Gastrocnemius medialis (tissue), 4 donors: ENCODE measurements around the gene ERRFI1.

Source experiments
- POLR2A ChIP-seq, 2 donors: fragments of 450-650 bp; IDR thresholded peaks; one replicate each; pipeline ENCODE4 v1.6.1; 2017; ENCODE audit warnings: antibody characterized with exemption in 2 of 2, mild to moderate bottlenecking in 2 of 2, moderate library complexity in 2 of 2
- TF ChIP-seq, protein P1 (sequence below), 5 experiments: fragments of 450-650 bp in 3 of 5; fragments of 200-600 bp in 2 of 5; sonication (generic) in 2 of 5; IDR thresholded peaks in 4 of 5; conservative IDR thresholded peaks in 1 of 5; 1 replicate in 4 of 5; 2 replicates in 1 of 5; pipeline ENCODE4 v1.5.1; 2016 to 2019; ENCODE audit warnings: antibody characterized with exemption in 5 of 5, mild to moderate bottlenecking in 3 of 5, moderate library complexity in 3 of 5

DNA sequence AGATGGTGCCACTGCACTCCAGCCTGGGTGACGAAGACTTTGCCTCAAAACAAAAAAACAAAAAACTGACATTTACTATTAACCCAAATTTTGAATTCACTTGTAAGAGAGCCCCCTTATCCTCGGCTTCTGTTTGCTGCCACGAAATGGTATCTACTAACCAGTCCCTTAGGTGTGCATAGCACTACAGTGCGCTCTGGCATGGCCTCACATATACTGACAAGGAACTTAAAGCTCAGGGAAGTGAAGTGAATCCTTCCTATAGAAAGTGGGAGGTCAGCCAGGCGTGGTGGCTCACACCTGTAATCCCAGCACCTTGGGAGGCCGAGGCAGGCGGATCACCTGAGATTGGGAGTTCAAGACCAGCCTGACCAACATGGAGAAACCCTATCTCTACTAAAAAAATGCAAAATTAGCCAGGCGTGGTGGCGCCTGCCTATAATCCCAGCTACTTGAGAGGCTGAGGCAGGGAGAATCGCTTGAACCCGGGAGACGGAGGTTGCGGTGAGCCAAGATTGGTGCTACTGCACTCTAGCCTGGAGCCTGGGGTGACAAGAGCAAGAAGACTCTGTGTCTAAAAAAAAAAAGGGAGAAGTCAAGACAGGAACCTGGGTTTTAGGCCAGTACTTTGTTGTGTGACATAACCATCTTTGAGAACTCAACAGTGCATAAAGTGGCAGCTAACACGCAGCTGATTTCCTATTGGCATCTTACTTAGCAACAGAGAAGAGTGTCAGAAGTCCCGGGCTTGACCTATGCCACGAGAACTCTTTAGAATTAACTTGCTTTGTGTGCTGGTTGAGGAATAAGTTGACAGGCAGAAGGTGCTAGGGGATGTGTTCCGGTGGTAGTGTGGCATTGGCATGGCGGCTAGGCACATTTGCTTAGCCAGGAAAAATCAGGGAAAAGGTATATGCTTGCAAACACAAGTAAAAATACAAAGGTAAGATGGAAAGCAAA lies 16.8 kb downstream of the ERRFI1 start:
- no peak for TF ChIP-seq POLR2A (IDR thresholded peaks at IDR 0.05)
- TF ChIP-seq, protein P1, sequence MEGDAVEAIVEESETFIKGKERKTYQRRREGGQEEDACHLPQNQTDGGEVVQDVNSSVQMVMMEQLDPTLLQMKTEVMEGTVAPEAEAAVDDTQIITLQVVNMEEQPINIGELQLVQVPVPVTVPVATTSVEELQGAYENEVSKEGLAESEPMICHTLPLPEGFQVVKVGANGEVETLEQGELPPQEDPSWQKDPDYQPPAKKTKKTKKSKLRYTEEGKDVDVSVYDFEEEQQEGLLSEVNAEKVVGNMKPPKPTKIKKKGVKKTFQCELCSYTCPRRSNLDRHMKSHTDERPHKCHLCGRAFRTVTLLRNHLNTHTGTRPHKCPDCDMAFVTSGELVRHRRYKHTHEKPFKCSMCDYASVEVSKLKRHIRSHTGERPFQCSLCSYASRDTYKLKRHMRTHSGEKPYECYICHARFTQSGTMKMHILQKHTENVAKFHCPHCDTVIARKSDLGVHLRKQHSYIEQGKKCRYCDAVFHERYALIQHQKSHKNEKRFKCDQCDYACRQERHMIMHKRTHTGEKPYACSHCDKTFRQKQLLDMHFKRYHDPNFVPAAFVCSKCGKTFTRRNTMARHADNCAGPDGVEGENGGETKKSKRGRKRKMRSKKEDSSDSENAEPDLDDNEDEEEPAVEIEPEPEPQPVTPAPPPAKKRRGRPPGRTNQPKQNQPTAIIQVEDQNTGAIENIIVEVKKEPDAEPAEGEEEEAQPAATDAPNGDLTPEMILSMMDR (IDR thresholded peaks at IDR 0.05 in 4 of 5, conservative IDR thresholded peaks at IDR 0.05 in 1 of 5): no peak
